ENCODE results near the gene WWOX. TPM values are rescaled to one million over a fixed set of nuclear protein-coding genes. Genes with fewer than 3 reads are reported as not detected.

The WWOX gene
- polyA plus RNA-seq, 1 donor (not counting 4 experiments of a cell fraction or from before 2014, with no cell fraction given) = 5.1 TPM

DNA sequence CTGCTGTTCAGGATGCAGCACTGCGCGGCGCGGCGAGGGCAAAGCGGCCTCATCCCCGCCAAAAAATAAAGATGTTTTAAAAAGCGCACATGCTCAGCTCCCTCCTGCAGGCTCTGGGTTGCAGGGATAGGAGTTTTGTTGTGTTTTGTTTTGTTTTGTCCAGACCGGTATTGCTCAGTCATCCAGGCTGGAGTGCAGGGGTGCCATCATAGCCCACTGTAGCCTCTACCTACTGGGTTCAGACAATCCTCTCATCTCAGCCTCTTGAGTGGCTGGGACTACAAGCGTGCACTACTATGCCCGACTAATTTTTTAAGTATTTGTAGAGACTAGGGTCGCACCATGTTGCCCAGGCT lies 636 bp downstream of the WWOX start:
- TF ChIP-seq, protein P1, sequence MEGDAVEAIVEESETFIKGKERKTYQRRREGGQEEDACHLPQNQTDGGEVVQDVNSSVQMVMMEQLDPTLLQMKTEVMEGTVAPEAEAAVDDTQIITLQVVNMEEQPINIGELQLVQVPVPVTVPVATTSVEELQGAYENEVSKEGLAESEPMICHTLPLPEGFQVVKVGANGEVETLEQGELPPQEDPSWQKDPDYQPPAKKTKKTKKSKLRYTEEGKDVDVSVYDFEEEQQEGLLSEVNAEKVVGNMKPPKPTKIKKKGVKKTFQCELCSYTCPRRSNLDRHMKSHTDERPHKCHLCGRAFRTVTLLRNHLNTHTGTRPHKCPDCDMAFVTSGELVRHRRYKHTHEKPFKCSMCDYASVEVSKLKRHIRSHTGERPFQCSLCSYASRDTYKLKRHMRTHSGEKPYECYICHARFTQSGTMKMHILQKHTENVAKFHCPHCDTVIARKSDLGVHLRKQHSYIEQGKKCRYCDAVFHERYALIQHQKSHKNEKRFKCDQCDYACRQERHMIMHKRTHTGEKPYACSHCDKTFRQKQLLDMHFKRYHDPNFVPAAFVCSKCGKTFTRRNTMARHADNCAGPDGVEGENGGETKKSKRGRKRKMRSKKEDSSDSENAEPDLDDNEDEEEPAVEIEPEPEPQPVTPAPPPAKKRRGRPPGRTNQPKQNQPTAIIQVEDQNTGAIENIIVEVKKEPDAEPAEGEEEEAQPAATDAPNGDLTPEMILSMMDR (optimal IDR thresholded peaks at IDR 0.05 in 1 of 3, IDR thresholded peaks at IDR 0.05 in 1 of 3, conservative IDR thresholded peaks at IDR 0.05 in 1 of 3; ENCODE audit: extremely low read depth in 1 of 3, insufficient read depth in 2 of 3, low read length in 3 of 3) = peak; percentile 71 to 96 (median 78)
- no peak for TF ChIP-seq EZH2 (IDR thresholded peaks at IDR 0.05; ENCODE audit: low read length)
- H3K9me1 ChIP-seq (ENCODE audit: control insufficient read depth, extremely low read depth, insufficient read depth, low read length) = no peaks in the 10 kb centered on the region
- peak overlapping the region; percentile 100 for H2AFZ ChIP-seq (ENCODE audit: control insufficient read depth, low read length)
- H3K36me3 ChIP-seq (ENCODE audit: control insufficient read depth in 2 of 2, extremely low read depth in 1 of 2, insufficient read depth in 2 of 2, low read length in 2 of 2) = no peaks in the 10 kb centered on the region
- dilution Hi-C loops (cut with MboI; ENCODE audit: extremely low pct_ligation_motif_present, low sequenced_read_pairs) = no loop called here
- DNase-seq (ENCODE audit: low read depth, low spot score) (no peak), FAIRE-seq (no peak)
- peak overlapping the region; percentile 89 for H3K9ac ChIP-seq (ENCODE audit: control insufficient read depth, extremely low read depth, insufficient read depth, low read length)
- no peaks in the 10 kb centered on the region for H4K20me1 ChIP-seq (ENCODE audit: control insufficient read depth, extremely low read depth, insufficient read depth, low read length)
- peaks cover 6% of the 10 kb centered on the region for H3K79me2 ChIP-seq (ENCODE audit: control insufficient read depth, insufficient read depth, low read length)
- peak overlapping the region; percentile 86 for H3K27ac ChIP-seq (ENCODE audit: control insufficient read depth, insufficient read depth, low read length)
- H3K4me3 ChIP-seq (ENCODE audit: control insufficient read depth in 2 of 3, extremely low read depth in 1 of 3, insufficient read depth in 2 of 3, low read depth in 1 of 3, low read length in 3 of 3) = peak overlapping the region; percentile 84 to 92 (median 88)
- no peaks in the 10 kb centered on the region for H3K9me3 ChIP-seq (ENCODE audit: control insufficient read depth, low read depth, low read length)
- H3K27me3 ChIP-seq (ENCODE audit: control insufficient read depth, extremely low read depth, insufficient read depth, low read length) = no peaks in the 10 kb centered on the region
- peak overlapping the region; percentile 91 for H3K4me2 ChIP-seq (ENCODE audit: control insufficient read depth, extremely low read depth, insufficient read depth, low read depth, low read length)
- H3K4me1 ChIP-seq (ENCODE audit: control insufficient read depth, extremely low read depth, insufficient read depth, low read length) = peaks cover 23% of the 10 kb centered on the region

DNA sequence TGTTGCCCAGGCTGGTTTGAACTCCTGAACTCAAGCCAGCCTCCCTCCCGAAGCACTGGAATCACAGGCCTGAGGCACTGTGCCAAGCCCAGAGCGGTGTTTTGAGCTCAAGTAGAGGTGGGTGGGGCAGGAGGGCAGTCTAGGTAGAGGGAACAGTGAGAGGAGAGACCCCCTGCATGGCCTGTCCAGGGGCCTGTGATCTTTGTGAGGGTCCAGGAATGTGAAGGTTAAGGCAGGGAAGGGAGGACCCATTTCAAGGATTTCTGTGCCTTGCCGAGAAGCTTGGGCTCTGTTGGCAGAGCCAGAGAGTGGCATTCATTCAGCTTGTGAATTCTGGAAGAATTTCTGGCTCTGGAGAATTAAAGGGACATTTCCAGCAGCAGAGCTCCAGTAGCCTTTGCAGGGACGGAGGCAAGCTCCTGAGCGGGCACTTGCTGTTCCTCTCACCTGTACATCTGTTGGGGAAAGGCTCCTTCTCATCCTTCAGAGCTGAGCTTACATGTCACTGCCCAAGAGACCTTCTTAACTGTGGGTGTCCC lies 2.7 kb downstream of the WWOX start:
- no peaks in the 10 kb centered on the region for H3K9me1 ChIP-seq (ENCODE audit: control insufficient read depth, extremely low read depth, insufficient read depth, low read length)
- no peak overlapping the region for H3K4me3 ChIP-seq (ENCODE audit: control insufficient read depth in 2 of 3, extremely low read depth in 1 of 3, insufficient read depth in 2 of 3, low read depth in 1 of 3, low read length in 3 of 3)
- H3K4me1 ChIP-seq (ENCODE audit: control insufficient read depth, extremely low read depth, insufficient read depth, low read length) = peaks cover 13% of the 10 kb centered on the region
- no peak overlapping the region for H3K27ac ChIP-seq (ENCODE audit: control insufficient read depth, insufficient read depth, low read length)
- dilution Hi-C loops (cut with MboI; ENCODE audit: extremely low pct_ligation_motif_present, low sequenced_read_pairs) = no loop called here
- H3K9ac ChIP-seq (ENCODE audit: control insufficient read depth, extremely low read depth, insufficient read depth, low read length) = no peak overlapping the region
- no peak overlapping the region for H3K4me2 ChIP-seq (ENCODE audit: control insufficient read depth, extremely low read depth, insufficient read depth, low read depth, low read length)
- H4K20me1 ChIP-seq (ENCODE audit: control insufficient read depth, extremely low read depth, insufficient read depth, low read length) = no peaks in the 10 kb centered on the region
- TF ChIP-seq EZH2 (IDR thresholded peaks at IDR 0.05; ENCODE audit: low read length) = no peak
- TF ChIP-seq, protein P1 (optimal IDR thresholded peaks at IDR 0.05 in 1 of 3, IDR thresholded peaks at IDR 0.05 in 1 of 3, conservative IDR thresholded peaks at IDR 0.05 in 1 of 3; ENCODE audit: extremely low read depth in 1 of 3, insufficient read depth in 2 of 3, low read length in 3 of 3) = no peak
- no peaks in the 10 kb centered on the region for H3K36me3 ChIP-seq (ENCODE audit: control insufficient read depth in 2 of 2, extremely low read depth in 1 of 2, insufficient read depth in 2 of 2, low read length in 2 of 2)
- H3K27me3 ChIP-seq (ENCODE audit: control insufficient read depth, extremely low read depth, insufficient read depth, low read length) = no peaks in the 10 kb centered on the region
- FAIRE-seq = no peak
- H2AFZ ChIP-seq (ENCODE audit: control insufficient read depth, low read length) = no peak overlapping the region
- H3K79me2 ChIP-seq (ENCODE audit: control insufficient read depth, insufficient read depth, low read length) = peaks cover 6% of the 10 kb centered on the region
- no peaks in the 10 kb centered on the region for H3K9me3 ChIP-seq (ENCODE audit: control insufficient read depth, low read depth, low read length)
- DNase-seq (ENCODE audit: low read depth, low spot score) = no peak

All from keratinocyte (primary cell).